ENCODE data around the gene ZFPM1. TPM values are rescaled to one million over a fixed set of nuclear protein-coding genes. Genes with fewer than 3 reads are reported as not detected.

Gene ZFPM1
- total RNA-seq, 1 experiment from 2014 or later: 24.1 TPM

- H3K36me3 Mint-ChIP-seq (ENCODE audit: insufficient read depth, unreplicated experiment): peaks cover 15% of the 10 kb centered on the region
- no peaks in the 10 kb centered on the region for H3K4me1 Mint-ChIP-seq (ENCODE audit: low read depth, unreplicated experiment)
- Histone ChIP-seq H3K9me3 (peaks cover 26% of the 10 kb centered on the region), H3K4me1 (0 out of 2 replicates have a peak, but pooled peaks cover 3% of the 10 kb centered on the region), H3K4me3 (ENCODE audit: low read depth, low read length) (no peak overlapping the region), H3K36me3 (ENCODE audit: control insufficient read depth, insufficient read depth, low read length) (no peaks in the 10 kb centered on the region), H3K27me3 (replicated peaks; ENCODE audit: control insufficient read depth, insufficient read depth, low read length) (peaks cover 1% of the 10 kb centered on the region; the same call in 1 of the 2 replicates)
- CTCF ChIA-PET: no interaction called here
- no peak overlapping the region for H3K27ac Mint-ChIP-seq (ENCODE audit: unreplicated experiment)
- POLR2A ChIA-PET: interaction anchor here (0.5 kb wide), 1 partner anchor 27 kb away, joined by 5 read pairs; the partner anchor contains the start of gene ZC3H18
- DNase-seq: no peak
- intact Hi-C loops (cut with micrococcal nuclease; ENCODE audit: unreplicated experiment): no loop called here
- peaks cover 12% of the 10 kb centered on the region for H3K9me3 Mint-ChIP-seq (ENCODE audit: unreplicated experiment)
- TF ChIP-seq CTCF (IDR thresholded peaks at IDR 0.05; ENCODE audit: insufficient read depth in 1 of 2, low read depth in 1 of 2, low read length in 1 of 2, severe bottlenecking in 1 of 2, unreplicated experiment in 1 of 2): no peak
- peaks cover 12% of the 10 kb centered on the region for H3K27me3 Mint-ChIP-seq (ENCODE audit: insufficient read depth, unreplicated experiment)
- no peak overlapping the region for H3K4me3 Mint-ChIP-seq (ENCODE audit: unreplicated experiment)
- BruUV-seq (replicated peaks): no TSS peak
These were observed 90.2 kb downstream of the ZFPM1 start for GRCh38 chr16:88543230-88543813.

- TF ChIP-seq CTCF (IDR thresholded peaks at IDR 0.05; ENCODE audit: insufficient read depth in 1 of 2, low read depth in 1 of 2, low read length in 1 of 2, severe bottlenecking in 1 of 2, unreplicated experiment in 1 of 2): no peak
- H3K9me3 Mint-ChIP-seq (ENCODE audit: unreplicated experiment): peaks cover 12% of the 10 kb centered on the region
- H3K27me3 ChIP-seq (replicated peaks; ENCODE audit: control insufficient read depth, insufficient read depth, low read length): 0 out of 2 replicates have a peak, but pooled peaks cover 1% of the 10 kb centered on the region
- H3K4me1 Mint-ChIP-seq (ENCODE audit: low read depth, unreplicated experiment): no peaks in the 10 kb centered on the region
- H3K27ac Mint-ChIP-seq (ENCODE audit: unreplicated experiment): no peak overlapping the region
- peaks cover 7% of the 10 kb centered on the region; the same call in 1 of the 2 replicates for H3K4me1 ChIP-seq
- H3K27me3 Mint-ChIP-seq (ENCODE audit: insufficient read depth, unreplicated experiment): peaks cover 12% of the 10 kb centered on the region
- intact Hi-C loops (cut with micrococcal nuclease; ENCODE audit: unreplicated experiment): no loop called here
- H3K9me3 ChIP-seq: peaks cover 26% of the 10 kb centered on the region
- no peak overlapping the region for H3K4me3 ChIP-seq (ENCODE audit: low read depth, low read length)
- ChIA-PET CTCF (no interaction called here), POLR2A (no interaction called here)
- H3K36me3 ChIP-seq (ENCODE audit: control insufficient read depth, insufficient read depth, low read length): no peaks in the 10 kb centered on the region
- DNase-seq: no peak
- BruUV-seq (replicated peaks): no TSS peak
- no peak overlapping the region for H3K4me3 Mint-ChIP-seq (ENCODE audit: unreplicated experiment)
- peaks cover 7% of the 10 kb centered on the region for H3K36me3 Mint-ChIP-seq (ENCODE audit: insufficient read depth, unreplicated experiment)
These were observed 92.7 kb downstream of the ZFPM1 start for GRCh38 chr16:88545781-88546180.

GRCh38 chr16:88548131-88548874 is 95.2 kb downstream of the ZFPM1 start:
- BruUV-seq (replicated peaks): no TSS peak
- H3K27me3 ChIP-seq (replicated peaks; ENCODE audit: control insufficient read depth, insufficient read depth, low read length): 0 out of 2 replicates have a peak, but pooled peaks cover 1% of the 10 kb centered on the region

More at GRCh38 chr16:88548131-88548874, 95.2 kb downstream of the ZFPM1 start:
- no peak overlapping the region for H3K4me3 Mint-ChIP-seq (ENCODE audit: unreplicated experiment)
- H3K4me1 Mint-ChIP-seq (ENCODE audit: low read depth, unreplicated experiment): no peaks in the 10 kb centered on the region
- POLR2A ChIA-PET: no interaction called here
- peaks cover 13% of the 10 kb centered on the region for H3K9me3 ChIP-seq
- peaks cover 8% of the 10 kb centered on the region for H3K9me3 Mint-ChIP-seq (ENCODE audit: unreplicated experiment)
- no peak for DNase-seq
- H3K27me3 Mint-ChIP-seq (ENCODE audit: insufficient read depth, unreplicated experiment): peaks cover 12% of the 10 kb centered on the region
- intact Hi-C loops (cut with micrococcal nuclease; ENCODE audit: unreplicated experiment): no loop called here
- CTCF ChIA-PET: no interaction called here
- no peak overlapping the region for H3K4me3 ChIP-seq (ENCODE audit: low read depth, low read length)
- H3K4me1 ChIP-seq: peaks cover 7% of the 10 kb centered on the region; the same call in 1 of the 2 replicates
- H3K36me3 Mint-ChIP-seq (ENCODE audit: insufficient read depth, unreplicated experiment): peaks cover 6% of the 10 kb centered on the region
- H3K27ac Mint-ChIP-seq (ENCODE audit: unreplicated experiment): no peak overlapping the region
- TF ChIP-seq CTCF (IDR thresholded peaks at IDR 0.05; ENCODE audit: insufficient read depth in 1 of 2, low read depth in 1 of 2, low read length in 1 of 2, severe bottlenecking in 1 of 2, unreplicated experiment in 1 of 2): no peak
- no peaks in the 10 kb centered on the region for H3K36me3 ChIP-seq (ENCODE audit: control insufficient read depth, insufficient read depth, low read length)

All from Caco-2 (cell line).